ENCODE data around the gene MYADML2. TPM values are rescaled to one million over a fixed set of nuclear protein-coding genes. Genes with fewer than 3 reads are reported as not detected.

The MYADML2 gene
- total and polyA plus RNA-seq, 10 of the 15 experiments (the other 5 are each of a cell fraction or from before 2014, with no cell fraction given), result not detected

GRCh38 chr17:81924557-81925532 is 22.2 kb downstream of the MYADML2 start:
- CTCF ChIA-PET, result interaction anchor here (0.7 to 2.1 kb wide), 8 partner anchors 8 to 98 kb away, joined by 3 to 9 read pairs (median 4); partner anchors contain the start of genes CENPX and LRRC45
- DNase-seq (ENCODE audit: low read depth, low spot score), result no peak
- SMC1A ChIA-PET (ENCODE audit: uncharacterized antibody, unreplicated experiment), result interaction anchor here (0.6 kb wide), 1 partner anchor 1135 kb away, joined by 3 read pairs; no protein-coding TSS in a partner anchor
- no TSS peak for BruUV-seq (replicated peaks)
- WGBS (ENCODE audit: insufficient coverage, insufficient replicate concordance, low lambda C conversion rate, missing lambda C conversion rate), result 83% methylated on average over 20 of the region's 21 CpGs
- in situ Hi-C loops (cut with MboI), result no loop called here
- H3K27ac ChIP-seq (ENCODE audit: control insufficient read depth, insufficient read depth), result no peak overlapping the region
- H3K4me3 ChIP-seq, result peak overlapping the region; percentile 63
- peaks cover 14% of the 10 kb centered on the region for H3K4me1 ChIP-seq (ENCODE audit: control insufficient read depth, insufficient read depth, low read length)
- FAIRE-seq, result no peak
- H3K9me3 ChIP-seq (replicated peaks; ENCODE audit: control insufficient read depth, insufficient read depth, low read length), result no peaks in the 10 kb centered on the region
- no peak overlapping the region for H2AFZ ChIP-seq (ENCODE audit: control insufficient read depth, low read depth, low read length)
- no peaks in the 10 kb centered on the region; the same call in 1 of the 2 replicates for H4K20me1 ChIP-seq (ENCODE audit: control insufficient read depth, insufficient read depth)
- no peaks in the 10 kb centered on the region for H3K27me3 ChIP-seq (replicated peaks in 1 of 2; ENCODE audit: control insufficient read depth in 2 of 2, insufficient read depth in 2 of 2, low read length in 1 of 2)
- peaks cover 39% of the 10 kb centered on the region for H3K79me2 ChIP-seq (ENCODE audit: control insufficient read depth, insufficient read depth, low read length)
- intact Hi-C loops (cut with micrococcal nuclease; ENCODE audit: unreplicated experiment), result loop anchor here (5.0 kb wide), 2 partner anchors 42 to 53 kb away; partner anchors contain the start of gene ARHGDIA
- H3K9ac ChIP-seq (ENCODE audit: control insufficient read depth, insufficient read depth, low read length), result no peak overlapping the region; the same call in 1 of the 2 replicates
- H3K36me3 ChIP-seq (ENCODE audit: control insufficient read depth in 2 of 2, insufficient read depth in 2 of 2, low read length in 1 of 2), result peaks cover 0 to 8% of the 10 kb centered on the region in 2 experiments; a peak in 2 of 4 replicates
- ATAC-seq, result no peak
- peak overlapping the region; percentile 83 for H3K4me2 ChIP-seq (ENCODE audit: control insufficient read depth, insufficient read depth)
- POLR2A ChIA-PET, result interaction anchor here (0.6 to 2.0 kb wide), 7 partner anchors 8 to 134 kb away, joined by 3 to 13 read pairs (median 3); no protein-coding TSS in a partner anchor
- no peak for TF ChIP-seq SREBF2 (IDR thresholded peaks at IDR 0.05; ENCODE audit: low read length)
- TF ChIP-seq FOS (IDR thresholded peaks at IDR 0.05; ENCODE audit: borderline replicate concordance, extremely low read depth, insufficient read length), result no peak
- TF ChIP-seq CBX3 (IDR thresholded peaks at IDR 0.05; ENCODE audit: borderline replicate concordance, low read depth), result no peak
- no peak for TF ChIP-seq TCF7 (IDR thresholded peaks at IDR 0.05; ENCODE audit: borderline replicate concordance)
- RAD21 ChIA-PET (ENCODE audit: unreplicated experiment), result interaction anchor here (1.5 kb wide), 1 partner anchor 33 kb away, joined by 4 read pairs; the partner anchor contains the start of genes ALYREF and ANAPC11

Measured in GM12878 (cell line).